Effector CD8-positive, alpha-beta T cell (primary cell): ENCODE measurements around the gene CUZD1.

Source experiments
- DNase-seq: peaks from one replicate; lab custom pipeline; 2025; lab: John Stamatoyannopoulos, UW

CUZD1 gene

DNA sequence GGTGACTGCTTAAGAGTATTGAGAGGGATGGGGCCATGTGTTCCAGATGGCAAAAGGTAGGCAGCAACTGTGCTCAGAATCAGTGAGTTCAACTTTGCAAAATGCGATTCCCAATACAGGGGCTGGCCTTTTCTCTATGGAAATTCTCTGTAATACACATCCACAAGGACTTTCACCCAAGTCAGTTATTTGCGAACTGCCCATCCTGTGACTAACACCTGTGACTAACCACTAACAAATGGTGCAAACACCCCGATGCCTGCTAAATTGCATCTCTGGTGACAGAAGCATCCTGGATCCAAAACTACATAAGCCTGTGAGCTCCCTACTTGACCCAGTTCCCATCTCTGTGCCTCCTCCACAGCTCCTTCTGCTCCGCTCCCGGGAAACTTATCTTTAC, 9.0 kb upstream of the CUZD1 start:
- no peak for DNase-seq

DNA sequence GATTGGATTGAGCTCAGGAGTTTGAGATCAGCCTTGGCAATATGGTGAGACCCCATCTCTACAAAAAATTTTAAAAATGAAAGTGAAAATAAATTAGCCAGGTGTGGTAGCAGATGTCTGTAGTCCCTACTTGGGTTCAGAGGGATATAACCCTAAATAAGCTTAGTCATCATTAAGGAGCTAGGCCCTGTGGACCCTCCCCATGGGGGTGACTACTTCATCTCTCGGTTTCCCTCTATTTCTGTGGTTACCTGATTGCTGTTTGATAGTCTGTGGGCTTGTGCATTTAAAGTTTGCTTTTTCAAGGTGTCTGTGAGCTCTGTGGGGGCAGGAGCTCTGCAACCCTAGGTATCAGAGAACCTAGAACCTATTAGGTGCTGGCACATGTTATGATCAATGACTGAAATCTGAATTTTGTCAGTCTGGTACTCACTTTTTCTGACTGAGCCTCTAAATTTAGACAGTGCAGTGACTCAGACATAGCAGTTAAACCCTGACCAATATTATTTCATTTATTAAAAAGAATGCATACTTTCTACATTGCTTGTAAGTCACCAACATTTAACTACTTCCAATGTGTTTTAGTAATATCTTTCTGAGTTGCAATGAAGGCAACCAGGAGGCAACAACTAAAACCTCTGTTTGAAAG, 8.1 kb upstream of the CUZD1 start:
- no peak for DNase-seq

DNA sequence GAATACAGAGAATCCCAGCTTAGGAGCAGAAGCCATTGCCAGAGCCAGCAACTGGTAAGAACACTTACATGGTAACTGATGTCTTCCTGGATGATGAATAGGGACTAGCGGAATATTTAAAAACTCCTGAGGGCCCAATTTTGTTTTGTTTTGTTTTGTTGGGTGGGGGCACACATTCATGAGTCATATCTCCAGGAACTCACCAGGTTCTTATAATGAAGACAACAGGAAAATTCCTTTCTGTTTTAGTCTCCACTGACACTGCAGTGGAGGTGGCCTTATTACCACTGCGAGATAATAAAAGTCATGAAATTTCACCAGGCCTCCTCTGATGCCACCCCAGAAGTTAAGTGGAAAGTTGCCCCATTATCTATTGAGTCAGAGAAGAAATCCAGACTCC, 6.6 kb upstream of the CUZD1 start:
- DNase-seq: no peak

DNA sequence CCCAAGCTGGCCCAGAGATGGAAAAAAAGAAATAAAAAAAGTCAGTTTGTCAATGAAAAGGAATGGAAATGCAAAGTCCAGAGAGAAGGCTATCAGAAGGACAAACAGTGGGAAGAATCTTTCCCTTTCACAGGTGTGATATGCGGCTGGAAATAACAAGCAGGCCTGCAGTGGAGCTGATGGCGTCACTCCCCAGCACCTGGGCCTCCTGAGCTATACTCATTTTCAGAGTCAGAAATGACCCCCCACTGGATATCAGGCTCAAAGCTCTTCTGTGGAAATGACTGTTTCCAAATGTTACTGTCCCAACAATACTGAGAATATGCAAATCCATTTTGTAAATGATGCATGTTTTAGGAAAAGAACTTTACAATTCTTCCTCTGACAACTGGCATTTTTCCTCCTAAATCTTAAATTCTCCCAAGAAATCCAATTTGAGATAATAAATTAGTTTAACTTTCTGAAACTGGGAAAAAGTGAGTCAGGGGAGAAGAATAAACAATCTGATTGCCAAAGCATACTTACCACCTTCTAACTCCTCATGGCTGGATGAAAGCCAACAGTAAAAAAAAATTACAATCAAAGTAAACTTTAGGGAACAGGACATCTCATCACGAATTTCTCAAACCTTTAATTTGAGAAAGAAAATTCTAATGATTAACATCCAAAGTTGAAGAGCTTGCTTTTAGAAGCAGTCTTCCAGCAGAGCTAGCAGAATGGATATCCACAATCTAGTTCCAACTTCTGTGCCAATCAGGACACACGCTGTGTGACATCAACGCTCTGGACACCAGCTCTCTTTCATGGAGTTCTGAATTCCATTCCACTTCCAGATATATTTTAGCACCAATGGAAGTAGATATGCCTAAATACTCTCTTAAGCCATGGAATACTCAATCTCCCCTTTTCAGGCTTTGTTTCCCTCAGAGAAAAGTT, 5.3 kb upstream of the CUZD1 start:
- no peak for DNase-seq

DNA sequence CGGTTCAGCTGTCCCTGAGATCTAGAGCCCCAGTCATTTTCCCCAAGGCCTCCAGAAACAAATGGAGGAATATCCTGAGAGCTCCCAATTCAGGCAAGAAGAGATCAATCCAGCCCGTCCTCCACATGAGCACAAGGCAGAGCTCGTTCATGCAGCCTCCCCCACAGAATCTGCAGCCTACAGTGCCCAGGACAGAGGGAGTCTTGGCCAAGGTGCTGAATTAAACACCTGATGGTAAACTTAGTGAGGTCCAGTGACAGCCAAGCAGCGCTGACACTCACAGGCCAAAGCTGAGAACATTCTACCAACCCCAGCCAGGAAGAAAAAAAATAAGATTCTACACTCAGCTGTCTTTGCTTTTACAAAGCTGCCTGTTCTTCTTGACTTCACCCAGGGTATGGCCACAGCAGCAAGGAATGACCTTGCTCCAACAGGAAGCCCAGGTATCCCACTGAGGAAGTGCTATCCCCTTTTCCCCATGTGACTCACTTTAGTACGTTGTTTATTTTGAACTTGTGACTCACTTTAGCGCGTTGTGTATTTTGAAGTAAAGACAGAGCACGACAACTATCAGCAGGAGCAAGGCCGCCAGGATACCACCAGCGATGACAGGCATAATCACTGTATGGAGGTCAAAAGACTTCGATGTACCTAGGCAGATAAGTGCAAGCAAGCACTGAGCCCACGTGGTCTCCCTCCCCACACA, 4.4 kb upstream of the CUZD1 start:
- no peak for DNase-seq

DNA sequence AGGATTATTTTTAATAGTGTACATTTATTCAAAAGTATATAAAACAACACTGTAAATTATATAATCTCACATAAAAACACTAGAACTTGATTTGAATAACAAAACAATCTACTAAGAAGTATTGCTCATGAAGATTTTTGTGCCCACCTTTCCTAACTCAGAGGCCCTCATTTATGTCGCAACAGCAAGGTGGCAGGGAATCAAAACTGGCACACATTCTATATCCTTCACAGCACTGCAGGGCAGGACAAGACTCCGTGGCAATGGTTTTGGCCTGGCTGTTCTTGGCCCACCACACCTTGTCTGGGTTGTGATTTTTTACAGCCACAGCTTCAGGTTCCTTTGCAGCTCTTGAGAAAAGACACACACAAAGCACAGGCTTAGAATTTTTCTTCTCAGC, 3.4 kb upstream of the CUZD1 start:
- DNase-seq: no peak

DNA sequence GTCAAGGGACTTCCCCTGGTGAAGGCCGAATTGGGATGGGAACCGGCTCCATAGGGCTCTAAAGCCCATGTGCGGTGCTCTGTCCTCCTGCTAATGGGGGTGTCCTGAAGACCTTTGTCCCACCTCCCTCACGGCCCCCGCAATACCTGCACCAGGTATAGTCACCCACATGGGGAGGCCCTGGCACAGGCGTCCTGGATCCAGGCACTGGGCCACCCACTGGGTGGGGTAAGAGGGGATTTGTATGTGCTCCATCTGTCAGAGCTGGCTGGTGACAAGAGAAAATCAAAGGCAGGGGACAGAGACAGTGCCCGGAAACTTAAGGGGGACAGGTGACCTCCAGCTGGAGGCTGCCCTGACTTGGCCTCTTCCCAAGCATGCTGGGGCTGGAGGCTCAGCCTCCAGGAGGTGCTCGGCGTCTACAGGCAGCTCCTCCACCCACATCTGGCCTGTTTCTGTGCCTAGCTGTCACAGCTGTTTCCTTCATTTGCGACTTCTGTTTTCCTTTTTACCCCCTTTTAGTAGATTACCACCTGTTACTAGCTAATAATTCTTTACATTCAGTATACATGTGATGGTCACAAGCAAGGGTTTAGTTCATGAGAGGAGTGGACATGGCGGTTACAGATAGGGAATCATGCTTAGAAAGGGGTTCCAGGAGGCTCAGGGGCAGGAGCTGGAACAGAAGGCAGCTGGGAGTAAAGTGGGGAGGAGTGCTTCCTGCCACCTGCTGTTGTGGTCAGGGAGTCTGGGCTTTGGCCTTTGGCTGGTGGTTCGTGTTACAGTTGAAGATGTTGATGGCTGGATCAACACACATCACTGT, 2.3 kb upstream of the CUZD1 start:
- DNase-seq: no peak

DNA sequence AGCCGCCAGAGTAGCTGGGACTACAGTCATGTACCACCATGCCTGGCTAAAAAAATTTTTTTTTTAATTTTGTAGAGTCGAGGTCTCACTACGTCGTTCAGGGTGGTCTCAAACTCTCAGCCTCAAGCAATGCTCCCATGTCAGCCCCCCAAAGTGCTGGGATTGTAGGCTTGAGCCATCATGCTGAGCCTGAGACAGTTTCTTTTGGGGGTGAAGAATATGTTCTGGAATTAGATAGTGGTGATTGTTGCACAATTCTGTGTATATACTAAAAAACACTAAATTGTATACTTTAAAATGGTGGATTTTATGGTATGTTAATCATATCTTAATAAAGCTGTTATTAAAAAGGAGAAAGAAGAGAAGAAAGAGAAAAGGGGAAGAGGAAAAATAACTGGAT, 1.5 kb downstream of the CUZD1 start:
- DNase-seq: no peak

DNA sequence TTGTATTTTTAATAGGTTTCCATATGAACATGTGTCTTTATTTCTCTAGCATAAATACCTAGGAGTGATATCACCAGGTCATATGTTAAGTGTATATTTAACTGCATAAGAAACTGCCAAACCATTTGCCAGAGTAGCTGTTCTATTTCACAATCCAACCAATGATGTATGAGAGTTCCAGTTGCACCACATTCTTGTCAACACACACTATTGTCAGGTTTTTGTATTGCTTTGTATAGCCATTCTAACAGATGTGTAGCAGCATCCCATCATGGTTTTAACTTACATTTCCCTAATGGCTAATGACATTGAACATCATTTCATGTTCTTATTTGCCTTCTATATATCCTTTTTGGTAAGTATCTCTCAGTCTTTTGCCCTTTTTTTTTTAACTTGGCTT, 4.1 kb downstream of the CUZD1 start:
- no peak for DNase-seq

DNA sequence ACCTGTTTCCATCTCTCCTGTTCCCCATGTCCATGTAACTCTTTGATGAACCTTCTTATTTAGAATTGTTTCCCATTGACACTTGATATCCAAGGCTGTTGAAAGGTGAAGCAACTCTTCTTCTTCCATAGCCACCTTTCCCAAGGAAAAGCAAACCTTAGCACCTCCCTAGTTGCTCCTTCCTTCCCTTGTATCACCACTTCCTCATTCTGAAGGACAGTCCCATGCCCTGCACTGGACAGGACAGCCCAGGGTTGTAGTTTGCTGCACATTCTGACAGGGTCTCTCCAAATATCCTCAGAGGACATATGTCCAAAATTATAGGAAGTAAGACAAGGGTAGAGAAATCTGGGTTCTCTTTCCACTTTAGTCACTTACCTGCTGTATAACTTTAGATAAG, 6.2 kb downstream of the CUZD1 start:
- DNase-seq: no peak

DNA sequence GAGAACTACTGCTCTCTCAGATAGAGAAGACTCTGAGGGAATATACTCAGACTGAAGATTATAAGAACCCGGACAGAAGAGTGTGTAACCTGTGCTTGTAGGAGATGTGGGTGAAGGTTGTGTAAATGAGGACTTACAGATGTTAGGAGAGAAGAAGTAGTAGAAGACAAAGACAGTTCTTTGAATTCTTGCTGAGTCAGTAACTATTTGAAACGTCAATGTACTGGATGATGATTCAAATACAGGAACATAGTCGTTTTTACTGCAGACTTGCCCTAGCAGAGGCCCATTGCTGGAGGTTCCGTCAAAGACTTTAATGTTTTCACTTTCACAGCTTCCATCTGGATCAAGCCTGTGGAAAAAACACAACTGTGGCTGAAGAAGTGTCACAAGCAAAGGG, 6.8 kb downstream of the CUZD1 start:
- DNase-seq: no peak

DNA sequence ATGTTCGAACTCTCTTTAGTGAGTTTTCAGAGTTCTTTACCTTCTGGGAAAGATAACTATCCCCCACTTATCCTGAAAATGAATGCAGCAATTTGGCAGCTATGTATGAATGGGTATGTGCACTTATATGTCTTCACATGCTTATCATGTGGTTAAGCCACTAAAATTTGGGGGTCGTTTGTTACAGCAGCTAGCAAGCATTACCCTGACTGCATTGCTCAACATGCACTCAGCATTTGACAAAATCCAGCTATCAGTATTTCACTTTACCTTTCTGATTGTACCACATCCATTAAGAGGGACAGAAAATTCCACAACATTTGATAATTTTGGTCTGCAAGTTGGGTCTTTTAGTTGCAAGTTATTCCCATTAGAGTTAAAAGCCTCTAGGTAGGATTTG, 9.7 kb downstream of the CUZD1 start:
- no peak for DNase-seq

DNA sequence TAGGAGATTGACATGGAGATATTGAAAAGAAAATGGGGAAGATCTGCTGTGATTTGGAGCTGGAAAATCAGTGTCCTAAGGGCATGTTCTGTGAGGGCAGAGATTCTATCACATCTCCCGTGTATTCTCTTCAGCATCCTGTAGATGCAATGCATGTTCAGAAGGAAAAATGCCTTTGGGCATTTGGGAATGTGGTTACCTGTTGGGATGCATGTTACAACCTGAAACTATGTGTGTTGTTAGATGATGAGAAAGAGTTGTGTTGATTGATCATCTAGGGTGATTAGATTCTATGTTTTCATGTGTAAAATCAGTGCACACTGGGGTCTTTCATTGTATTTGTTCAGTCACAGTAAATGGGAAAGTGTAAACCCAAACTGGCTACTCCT, 14.7 kb downstream of the CUZD1 start:
- no peak for DNase-seq

DNA sequence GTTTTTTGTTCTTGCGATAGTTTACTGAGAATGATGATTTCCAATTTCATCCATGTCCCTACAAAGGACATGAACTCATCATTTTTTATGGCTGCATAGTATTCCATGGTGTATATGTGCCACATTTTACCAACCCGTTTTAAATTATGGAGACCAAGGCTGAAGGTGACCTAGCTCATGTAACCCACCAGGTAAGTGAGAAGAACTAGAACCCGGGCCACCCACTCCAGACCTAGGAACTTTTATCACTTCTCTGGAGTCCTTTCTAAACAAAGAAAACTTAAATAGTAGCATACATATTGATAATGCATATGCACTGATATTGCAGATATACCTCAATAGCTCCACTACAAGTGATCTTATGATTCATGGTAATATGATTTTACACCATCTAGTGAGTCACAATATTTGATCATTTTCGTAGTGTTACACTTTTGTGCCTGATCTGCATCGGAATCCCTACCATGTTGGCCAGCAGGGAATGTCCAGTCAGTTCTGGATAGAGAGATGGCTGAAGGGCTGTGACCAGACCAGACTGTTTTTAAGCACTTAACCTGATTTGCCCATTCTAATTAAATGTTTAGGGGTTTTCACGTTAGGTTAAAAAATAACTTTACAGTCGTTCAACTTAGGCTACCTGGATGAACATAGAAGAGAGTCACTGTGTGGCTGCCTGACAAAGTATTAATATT, 15.2 kb downstream of the CUZD1 start:
- no peak for DNase-seq

DNA sequence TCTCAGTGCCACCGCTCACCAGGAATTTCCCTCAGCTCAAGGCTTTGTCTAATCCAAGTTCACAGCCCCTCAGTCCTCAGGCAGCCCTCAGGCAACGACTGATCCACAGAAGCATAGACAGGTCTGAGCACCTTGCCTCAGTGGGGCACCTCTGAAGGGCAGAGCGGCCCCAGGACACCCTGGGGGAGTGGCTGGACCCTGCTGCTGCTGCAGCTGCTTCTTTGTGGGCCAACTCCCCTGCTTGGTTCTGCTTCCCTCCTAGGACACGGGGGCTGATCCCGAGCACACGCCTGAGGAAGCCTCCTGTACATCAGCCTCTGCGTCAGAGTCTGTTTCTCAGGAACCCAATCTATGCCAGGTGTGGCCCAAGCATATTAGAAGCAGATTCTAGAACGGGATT, 16.2 kb downstream of the CUZD1 start:
- DNase-seq: no peak

DNA sequence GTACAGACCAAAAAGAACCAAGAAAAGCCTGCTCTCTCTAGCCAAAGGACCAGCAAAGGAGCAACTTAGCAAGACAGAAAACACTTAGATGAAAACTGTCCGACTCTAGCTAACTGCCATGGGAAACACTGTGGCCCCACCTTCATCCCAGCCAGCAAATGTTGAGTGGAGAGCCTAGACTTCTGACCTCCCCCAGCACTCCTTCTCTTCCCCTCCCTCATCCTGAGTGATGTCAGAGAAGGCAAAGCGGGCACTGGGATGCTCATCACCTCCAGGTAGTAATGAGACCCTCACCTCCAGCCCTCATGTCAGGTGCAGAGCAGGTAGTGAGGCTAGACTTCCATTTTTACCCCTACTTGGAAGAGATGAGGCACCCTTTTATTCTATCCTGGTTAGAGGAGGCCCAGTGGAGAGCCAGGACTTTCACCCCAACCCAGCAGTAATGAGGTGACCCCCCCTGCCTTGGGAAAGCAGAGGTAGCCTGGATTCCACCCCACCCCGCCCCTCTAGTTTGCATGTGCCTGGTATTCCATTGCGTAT, 16.9 kb downstream of the CUZD1 start:
- no peak for DNase-seq

DNA sequence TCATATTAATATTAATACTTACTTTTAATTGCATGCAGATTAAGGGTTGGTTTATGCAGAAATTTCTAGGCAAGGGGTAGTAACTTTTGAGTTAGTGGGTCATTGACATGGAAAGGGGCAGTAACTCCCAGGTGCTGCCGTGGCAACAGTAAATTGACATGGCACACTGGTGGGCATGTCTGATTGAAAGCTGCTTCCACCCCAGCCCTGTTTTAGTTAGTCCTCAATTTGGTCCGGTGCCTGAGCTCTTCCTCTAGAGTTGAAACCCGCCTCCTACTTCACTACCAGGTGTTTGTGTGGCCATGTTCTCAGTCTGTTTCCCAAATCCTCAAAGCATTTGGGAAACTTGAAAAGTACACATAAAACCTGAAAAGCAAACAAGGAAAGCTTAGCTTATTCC, 18.4 kb downstream of the CUZD1 start:
- no peak for DNase-seq

DNA sequence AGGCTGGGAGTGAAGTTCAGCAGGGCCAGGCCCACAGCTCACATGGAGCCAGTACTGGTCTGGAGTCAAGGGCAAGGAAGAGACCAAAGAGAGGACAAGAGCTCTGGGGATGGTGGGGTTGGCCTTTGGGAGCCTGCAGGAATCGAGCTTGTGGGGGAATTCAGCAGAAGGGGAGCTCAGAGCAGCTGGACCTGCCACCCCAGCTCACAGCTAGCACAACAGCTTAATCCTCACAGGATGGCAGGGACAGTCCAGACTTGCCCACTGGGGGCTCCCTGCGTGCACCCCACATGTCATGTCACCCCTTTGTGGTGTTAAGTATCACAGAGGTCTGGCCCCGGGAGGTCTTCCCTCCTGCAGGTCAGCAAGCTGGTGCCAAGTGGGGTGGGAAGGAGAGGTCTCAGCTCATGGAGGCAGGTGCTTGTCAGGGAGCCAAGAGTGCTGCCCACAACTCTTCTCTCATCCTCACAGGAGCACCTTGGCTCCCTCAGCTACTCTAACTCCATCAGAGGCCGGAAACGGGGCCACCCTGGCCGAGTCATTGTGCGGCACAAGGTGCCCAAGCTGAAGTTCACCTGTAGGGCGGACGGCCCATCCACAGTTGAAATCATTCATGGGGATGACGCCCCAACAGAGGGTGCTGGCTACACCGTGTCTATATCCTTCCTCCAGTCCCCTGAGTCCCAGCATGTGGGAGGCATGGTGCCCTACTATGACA, 22.5 kb downstream of the CUZD1 start:
- DNase-seq: no peak

DNA sequence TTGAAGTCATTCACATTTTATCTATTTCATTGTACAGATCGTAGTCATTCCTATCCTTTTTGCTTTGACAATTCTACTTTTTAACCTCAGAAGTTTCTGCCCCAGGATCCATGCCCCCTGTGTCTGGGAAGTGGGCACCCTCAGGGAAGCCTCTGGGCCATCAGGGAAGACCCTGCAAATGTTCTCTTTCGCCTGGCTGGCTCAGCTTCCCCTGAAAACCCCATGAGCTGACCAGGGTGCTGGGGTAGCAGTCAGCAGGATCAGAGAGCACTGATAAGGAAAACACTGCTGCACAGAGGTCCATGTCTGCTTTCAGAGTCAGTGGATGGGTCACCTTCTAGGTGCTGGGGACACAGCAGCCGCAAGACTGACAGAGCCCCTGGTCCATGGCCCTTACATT, 23.8 kb downstream of the CUZD1 start:
- DNase-seq: no peak

DNA sequence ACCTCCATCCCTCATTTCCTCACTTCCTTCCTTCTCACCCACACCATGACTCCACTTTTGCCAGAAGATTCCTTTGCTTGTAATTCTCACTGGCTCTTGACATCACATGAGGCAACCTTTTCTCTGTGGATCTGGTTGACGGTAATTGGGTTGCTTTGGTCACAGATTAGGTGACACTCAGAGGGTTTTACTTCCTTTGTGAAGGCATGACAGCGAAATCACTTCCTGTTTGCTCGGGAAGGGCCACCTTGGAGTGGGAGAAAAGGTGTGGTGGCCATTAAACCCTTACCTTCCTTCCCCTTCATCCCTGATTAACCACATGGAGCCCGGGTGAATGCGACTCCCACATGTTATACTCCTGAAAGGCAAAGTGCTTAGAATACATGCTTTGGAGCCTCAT, 30.2 kb downstream of the CUZD1 start:
- DNase-seq: no peak

DNA sequence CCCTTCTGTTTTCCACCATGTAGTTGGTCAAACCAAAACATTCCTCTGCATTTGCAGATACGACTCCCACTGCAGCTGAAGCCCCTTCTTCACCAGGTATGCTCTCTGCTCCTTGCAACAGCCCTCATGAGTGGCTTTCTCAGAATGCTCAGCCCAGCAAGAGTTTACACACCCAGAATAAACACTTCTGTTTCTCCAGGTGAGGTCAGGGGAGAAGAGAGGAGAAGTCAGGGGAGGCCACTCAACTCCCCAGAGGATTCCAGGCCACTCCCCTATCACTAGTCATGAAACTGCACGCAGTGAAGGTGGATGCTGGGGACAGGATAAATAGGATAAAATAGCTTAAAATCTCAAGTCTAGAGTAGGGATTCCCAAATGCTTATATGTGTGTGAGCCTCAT, 31.2 kb downstream of the CUZD1 start:
- no peak for DNase-seq
